Stimulated activated CD8-positive, alpha-beta memory T cell treated with anti-CD3 and anti-CD28 coated beads, Interleukin-12 subunit alpha, Interleukin-12 subunit beta, amount 100 ng/mL, for 24 hours (primary cell): ENCODE data around the gene IGF2.

ENCODE experiments used
- DNase-seq: peaks from one replicate; pipeline ENCODE4 v3.0.0-alpha.2; 2020; ENCODE audit errors: extremely low read depth

IGF2 gene

DNA sequence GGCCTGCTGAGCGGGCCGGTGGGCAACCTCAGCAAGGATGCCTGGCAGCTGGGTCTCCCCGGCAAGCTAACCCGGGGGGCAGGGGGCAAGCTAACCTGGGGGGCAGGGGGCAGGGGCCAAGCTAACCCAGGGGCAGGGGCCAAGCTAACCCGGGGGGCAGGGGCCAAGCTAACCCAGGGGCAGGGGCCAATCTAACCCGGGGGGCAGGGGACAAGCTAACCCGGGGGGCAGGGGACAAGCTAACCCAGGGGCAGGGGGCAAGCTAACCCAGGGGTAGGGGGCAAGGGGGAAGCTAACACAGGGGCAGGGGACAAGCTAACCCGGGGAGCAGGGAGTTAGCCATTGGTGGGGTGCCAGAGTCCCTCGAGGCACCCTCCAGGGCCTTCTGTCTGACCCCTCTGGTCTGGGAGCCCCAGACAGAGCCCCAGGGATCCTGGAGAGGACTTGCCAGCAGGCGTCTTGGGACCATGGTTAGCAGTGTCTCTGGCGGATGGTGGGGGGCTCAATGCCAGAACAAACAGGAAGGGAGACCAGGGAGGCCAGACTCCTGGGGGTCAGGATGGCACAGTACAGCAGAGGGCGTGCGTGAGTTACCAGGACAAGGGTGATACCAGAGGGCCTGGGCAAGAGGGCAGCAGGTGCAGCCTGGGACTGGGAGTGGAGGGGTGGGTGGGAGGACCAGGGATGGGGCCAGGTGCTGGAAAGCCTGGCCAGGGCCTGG lies 16.1 kb downstream of the IGF2 start:
- no peak for DNase-seq

DNA sequence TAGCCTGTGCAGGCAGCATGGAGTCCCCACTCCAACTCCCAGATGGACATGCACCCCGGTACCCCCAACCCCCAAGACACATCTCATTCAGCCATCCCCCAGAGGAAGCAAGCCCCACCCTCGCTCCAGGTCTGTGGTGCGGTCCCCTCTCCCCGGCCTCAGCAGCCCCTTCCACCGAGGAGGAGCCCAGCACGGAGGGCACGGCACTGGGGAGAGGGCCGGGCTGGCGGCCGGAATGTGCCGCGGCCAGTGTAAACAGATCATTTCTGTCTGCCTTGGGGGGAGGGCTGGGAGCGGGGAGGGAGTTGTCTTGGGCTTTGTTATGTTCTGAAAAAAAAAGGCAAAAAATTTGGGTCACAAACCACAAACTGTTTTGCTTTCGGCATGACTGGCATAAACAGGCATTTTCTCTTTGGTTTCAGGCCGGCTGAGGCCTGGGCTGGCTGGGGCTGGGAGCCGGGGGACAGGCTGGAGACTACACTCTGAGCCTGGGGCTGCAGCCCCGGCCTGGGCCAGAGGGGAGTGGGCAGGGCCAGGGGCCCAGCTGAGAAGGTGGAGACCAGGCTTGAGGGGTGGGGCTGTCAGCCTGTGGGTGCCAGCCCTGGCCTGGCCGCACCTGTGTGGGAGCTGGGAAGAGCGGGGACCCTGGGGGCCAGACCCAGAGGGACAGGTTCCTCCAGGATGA lies 16.8 kb downstream of the IGF2 start:
- DNase-seq: no peak

DNA sequence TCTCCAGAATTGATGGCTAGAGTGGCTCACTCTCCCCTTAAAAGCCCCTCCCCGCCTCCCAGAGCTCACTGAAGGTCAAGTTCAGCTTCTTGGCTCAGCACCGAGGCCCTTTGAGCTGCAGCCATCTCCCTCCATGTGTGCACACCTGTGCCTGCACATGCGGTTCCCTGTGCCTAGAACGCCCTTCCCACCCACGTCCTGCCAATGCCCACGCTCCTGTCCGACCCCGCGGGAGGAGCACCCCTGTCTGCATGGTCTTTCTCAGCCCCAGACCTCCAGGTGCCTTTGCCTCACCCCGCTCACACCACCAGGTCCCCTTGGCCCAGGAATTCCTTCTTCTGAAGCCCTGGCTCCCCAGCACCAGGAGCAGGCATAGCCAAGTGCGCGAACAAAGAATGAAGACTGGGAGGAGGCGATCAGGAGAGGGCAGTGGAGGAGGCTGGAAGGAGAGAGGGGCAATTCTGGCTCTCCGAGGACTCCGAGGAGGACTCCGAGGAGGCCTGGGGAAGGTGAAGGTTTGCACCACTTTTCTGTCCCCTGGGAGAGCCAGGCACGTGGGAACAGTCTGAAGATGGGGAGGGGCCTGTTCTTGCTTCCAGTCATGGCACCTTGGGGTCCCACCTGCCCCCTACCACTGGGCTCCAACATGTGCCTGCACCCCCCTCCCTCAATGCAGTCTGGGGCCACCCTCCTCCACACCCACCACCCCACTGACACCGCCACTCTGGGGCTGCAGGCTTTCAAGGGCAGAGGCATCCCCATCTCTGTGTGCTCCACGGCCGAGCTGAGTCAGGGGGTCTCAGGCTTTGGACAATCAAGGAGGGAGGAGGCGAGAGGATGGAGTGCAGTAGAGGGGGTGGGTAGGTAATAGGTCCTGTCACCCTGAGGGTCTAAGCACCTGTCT lies 17.7 kb downstream of the IGF2 start:
- DNase-seq: no peak

DNA sequence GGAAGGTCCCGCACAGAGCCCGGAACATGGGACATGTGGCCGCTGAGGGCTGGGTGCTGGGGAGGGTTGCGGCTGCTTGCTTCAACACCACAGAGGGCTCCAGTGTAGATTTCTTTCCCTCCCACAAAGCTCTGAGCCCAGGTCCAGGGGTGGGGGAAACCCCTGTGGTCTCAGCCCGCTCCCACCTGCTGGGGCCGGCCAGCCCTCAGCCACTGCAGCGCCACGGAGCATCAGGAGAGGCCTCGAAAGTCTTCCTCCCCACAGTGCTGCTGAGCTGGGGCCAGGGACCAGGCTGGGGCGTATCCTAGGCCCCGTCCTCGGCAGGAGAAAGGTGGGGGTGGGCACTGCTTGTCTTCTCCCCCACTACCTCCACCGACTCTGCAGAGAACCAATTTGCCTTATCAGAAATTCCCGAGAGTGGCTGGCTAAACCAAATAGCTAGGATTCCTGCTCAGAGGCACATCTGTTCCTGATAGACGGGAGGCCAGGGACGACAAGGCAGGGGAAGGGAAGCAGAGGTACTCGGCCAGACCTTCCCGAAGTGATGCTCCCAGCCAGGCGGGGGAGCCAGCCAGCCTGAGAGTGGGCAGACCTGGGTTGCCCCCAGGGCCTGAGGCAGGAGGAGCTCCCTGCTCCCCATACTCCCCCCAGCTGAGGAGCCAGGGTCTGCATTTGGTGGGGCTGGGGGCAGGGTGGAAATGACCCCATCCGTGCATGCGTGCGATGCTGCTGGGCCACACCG lies 18.7 kb downstream of the IGF2 start:
- no peak for DNase-seq

DNA sequence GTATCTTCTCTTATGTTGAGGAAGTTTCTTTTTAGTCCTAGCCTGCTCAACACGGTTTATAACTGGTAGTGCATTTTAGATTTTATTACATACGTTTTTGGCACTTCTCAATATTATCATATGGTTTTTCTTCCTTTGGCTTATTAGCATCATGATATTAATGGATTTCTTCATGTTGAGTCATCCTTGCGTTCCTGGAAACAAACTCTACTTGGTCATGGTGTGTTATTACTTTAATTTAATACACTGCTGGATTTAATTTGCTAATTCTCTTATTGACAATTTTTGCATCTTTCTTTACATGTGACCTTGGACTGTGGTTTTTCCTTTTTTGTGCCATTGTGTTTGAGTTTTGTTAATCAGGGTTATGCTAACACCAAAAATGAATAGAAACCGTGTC lies 20.5 kb downstream of the IGF2 start:
- no peak for DNase-seq

DNA sequence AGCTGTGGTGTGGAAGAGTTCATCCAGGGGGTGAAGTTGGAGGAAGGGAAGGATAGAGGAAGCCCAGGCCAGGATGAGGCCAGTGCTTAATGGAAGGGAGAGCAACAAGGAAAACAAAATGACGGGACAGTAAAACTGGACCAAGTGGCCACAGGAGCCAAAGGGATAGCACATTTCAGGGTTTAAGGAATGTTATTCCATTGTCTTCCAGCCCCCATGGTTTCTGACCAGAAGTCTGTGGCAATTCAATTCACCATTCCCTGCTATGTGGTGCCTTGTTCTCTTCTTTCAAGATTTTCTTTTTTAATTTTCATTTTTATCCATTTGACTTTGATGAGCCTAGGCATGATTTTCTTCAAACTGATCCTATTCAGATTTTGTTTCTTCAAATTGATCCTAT lies 22.5 kb downstream of the IGF2 start:
- no peak for DNase-seq

DNA sequence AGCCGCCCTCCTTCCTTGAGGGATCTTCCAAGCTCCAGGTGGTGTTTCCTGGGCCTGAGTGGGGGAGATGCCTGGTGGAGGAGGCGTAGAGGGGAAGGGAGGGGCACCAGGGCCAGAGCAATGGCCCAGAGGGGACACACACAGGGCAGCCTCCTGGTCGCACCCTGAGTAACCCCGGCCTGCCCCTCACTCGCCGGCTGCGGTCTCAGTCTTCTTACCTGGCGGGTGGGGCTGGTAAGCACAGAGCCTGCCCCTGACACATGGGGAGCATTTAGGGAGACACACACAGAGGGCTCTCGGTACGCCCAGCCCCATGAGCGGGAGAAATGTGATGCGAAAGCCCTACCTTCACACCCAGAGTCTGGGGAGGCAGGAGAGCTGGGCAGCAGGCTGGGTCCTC lies 23.9 kb downstream of the IGF2 start:
- no peak for DNase-seq

DNA sequence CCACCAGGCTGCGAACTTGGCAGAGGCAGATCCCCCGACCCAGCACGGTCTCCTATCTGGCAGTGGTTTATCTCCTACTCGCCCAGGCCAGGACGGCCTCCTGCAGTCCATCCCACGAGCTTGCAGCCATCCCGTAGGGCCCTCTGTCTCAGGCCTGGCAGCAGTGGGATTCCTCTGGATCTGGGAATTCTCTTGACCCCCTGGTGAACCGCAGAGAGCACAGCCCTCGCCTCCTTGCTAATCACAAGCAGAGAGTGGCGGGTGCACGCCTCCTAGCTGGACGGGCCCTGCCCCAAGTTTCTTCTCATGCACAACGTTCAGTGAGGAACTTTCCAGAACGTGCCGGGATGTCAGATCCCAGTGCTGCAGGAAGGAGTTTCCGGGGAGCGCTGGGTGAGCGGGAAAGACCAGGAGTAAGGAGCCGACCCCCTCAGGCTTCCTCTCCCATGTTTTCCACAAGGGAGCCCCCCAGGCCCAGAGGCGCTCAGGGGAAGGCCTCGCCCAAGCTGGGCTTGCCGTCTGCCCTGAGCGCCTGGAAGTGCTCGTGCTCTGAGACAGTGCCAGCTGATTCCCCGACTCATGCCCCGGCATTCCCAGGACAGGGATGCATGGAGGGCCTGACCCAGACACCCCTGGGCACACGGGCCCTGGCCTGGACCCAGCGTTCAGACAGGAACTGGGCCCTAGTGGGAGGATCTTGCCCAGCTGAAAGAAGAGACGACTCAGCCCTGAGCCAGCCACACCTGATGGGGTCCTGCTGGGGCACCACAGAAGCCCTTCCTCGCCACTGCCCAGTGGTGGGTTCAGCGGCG lies 24.6 kb downstream of the IGF2 start:
- no peak for DNase-seq

DNA sequence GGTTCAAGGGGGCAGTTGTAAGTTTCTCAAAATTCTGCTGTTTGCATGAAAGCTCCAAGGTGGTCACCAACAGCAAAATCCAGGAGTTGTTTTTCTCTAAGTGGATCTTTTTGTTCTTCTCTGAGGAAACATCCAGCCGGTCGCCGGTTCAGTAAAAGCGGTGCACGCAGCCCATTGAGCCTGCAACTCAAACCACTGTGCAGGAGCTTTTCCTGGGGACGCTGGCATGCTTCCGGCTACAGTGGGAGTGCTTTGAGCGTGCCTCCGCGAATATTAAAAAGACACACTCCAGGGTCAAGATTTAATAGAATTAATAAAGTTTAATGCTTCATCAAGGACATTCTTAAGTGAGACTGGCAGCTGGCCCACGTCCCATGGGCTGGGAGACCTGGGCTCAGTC lies 25.4 kb downstream of the IGF2 start:
- DNase-seq: no peak

DNA sequence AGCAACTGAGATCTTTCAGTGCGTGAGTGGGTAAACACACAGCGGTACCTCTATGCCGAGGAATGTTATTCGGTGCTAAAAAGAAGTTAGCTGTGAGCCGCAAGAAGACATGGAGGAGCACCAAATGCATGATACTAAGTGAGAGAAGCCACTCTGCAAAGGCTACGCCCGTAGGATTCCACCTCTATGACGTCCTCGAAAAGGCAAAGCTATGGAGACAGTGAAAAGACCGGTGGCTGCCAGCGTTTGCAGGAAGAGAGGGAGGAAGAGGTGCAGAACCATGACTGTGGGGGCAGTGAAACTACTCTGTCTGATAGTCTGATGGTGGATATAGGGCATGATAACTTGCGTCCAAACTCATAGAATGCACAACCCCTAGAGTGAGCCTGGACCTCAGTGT lies 28.7 kb downstream of the IGF2 start:
- DNase-seq: no peak

DNA sequence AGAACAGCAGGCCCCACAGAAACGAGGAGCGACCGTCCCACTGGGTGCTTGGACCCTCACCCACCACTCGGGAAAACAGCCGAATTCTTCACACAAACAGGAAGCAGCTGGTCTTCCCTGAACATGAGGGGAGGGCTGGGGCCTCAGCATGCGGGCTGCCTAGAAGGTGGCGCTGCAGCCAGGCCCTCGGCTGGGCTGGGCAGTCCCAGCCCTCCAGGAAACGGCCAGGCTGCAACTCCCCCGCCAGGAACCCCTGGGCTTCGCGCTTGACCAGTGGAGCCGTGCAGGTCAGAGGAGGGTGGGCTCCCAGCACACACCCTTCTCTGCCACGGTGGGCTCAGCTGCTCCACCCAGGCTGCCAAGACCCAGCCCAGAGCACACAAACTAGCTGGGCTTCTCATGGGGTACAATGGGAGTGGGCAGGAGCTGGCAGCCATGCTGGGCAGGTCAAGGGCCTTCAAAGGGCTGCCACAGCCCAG lies 29.6 kb downstream of the IGF2 start:
- DNase-seq: no peak

DNA sequence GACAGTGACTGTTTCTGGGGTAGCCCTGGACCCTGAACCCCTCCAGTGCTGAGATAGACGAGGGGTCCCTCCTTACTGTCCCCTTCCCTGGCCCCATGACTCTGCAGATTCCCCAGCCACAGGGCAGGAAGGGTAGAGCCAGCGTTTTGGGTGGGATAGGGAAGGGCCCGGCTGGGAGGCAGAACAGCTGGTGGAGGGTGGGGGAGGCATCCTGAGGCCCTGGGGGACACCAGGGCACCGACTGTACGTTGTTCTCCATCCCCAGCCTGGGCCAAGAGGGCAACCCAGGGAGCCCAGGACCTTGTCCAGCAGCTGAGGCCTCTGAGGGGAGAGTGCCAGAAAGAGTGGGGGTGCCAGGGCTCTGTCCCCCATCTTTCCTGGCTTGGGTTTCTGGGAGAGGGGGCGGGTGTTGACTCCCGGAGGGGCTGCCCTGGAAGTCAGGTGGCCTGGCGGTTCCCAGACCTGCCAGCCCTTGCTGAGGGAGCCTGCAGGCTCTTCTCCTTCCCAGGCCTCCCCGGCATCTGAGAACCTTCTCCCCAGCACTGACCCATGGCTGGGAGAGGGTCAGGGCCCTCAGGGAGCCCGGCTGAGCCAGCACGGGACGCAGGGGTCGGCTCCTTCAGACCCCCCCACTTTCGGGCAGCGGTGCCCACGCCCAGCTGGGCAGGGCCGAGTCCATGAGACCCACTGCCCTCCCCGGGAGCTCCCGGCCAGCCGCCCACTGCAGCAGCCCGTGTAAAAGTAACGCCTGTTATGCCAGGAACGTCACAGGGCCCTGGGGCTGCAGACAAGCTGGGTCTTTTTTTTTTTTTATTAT lies 30.3 kb downstream of the IGF2 start:
- no peak for DNase-seq

DNA sequence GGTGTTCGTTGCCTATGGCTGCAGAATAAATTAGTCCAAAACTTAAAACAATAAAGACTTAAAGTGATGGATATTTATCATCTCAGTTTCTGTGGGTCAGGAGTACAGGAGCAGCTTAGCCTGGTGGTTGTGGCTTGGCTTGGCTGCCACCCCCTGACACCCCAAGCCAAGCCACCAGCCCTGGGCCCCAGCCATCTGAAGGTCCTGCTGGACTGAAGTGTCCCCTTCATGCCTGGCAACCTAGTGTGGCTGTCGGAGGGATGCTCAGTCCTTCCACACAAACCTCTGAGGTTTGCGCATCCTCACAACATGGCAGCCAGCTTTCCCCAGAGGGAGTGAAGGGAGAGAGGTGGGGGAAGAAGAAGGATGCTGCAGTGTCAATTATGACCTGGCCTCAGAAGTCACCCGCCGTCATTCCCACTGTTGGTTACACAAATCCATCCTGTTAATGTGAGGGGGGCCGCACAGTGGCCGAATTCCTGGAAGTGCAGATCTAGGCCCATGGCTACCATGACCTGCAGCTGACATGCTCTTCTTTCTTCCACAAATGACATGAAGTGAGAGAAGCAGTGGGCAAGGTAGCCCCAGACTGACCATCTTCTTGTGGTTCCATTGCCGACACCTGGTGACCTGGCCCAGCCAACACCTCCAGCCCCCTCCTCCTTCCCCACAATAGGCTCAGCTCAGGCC lies 31.1 kb downstream of the IGF2 start:
- DNase-seq: no peak

DNA sequence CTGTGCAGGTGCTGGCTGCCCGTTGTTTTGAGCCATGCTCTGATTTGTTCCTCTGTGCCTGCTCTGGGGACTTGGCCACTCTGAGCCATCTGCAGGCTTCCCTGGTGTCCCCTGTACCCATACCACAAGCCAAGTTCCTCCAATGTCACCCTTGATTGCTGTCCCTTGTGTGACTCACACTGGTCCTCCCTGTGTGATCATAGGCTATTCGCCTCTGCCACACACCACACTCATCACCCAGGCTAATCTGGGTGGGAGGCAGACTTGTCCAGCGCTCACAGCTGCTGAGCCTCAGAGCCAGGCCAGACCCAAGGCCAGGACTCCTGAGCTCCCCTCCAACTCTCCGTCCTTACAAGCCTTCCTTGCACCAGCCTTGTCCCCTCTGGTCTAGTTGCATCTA lies 31.7 kb downstream of the IGF2 start:
- DNase-seq: no peak

DNA sequence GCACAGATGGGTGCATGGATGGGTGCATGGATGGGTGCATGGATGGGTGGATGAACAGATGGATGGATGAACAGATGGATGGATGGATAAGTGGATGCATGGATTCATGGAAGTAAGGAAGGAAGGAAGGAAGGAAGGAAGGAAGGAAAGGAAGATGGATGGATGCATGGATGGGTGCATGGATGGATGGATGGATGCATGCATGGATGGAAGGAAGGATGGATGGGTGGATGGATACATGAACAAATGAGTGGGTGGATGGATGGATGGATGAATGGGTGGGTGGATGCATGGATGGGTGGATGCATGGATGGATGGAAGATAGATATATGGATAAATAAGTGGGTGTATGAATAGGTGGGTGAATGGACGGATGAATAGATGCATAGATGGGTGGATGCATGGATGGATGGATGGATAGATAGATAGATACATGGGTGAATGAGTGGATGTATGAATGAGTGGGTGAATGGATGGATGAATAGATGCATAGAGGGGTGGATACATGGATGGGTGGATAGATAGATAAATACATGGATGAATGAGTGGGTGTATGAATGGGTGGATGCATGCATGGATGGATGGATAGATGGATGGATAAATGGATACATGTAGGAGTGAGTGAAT lies 32.5 kb downstream of the IGF2 start:
- DNase-seq: no peak

DNA sequence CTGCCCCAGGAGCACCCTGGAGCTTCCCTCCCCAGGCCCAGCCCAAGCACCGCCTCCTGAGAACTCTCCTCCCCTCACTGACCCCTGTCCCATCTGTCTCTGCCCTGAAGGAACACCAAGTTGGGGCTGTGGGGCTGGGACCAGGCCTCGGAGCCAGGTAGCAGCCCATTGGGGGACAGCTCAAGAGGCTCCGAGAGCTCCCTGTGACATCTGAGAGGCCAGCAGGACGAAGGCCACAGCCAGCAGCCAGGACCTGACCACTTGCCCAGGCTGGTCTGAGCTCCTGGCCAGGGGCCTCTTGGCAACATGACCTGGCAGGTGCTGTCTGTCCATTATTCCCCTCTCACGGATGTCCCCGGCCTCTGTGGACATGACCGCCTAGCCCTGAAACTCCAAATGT lies 33.7 kb downstream of the IGF2 start:
- DNase-seq: no peak

DNA sequence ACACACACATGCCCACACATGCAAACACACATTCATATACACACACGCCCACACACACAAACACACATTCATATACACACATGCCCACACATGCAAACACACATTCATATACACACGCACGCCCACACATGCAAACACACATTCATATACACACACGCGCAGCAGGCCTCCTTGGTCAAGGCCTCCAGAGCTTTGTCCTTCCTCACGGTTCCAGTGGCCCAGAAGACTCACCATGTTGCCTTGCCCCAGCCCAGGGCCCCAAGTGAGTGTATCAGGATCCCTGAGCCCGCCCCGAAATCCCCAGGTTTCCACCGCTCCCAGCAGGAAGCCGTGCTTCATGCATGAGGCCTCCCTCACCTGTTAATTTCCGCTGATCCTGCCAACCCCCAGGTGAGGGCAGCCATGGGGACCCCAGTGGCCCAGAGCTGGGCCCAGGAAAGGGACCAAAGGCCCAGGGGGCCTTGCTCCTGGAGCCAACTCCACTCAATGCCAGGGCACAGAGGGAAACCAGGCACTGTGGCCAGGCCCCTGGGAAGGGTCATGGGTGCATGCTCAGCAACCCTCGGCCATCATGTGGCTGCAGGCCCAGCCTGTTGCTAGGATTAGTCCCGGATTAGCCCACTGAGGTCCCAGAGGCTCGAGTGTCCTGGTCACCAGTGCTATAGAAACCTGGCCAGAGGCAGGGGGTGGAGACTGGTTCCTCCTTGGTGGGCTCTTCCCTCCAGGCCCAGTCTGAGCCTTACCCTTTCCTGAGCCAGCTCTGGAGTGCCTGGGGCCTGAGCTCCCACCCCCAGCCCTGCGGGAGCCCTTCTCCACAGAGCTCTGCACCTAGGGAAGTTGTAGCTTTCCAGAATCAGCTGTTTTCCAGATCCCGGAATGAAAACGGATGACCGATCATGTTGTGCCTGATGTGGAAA lies 34.4 kb downstream of the IGF2 start:
- DNase-seq: no peak
